Dedifferentiated amniotic fluid mesenchymal stem cell (primary cell): ENCODE measurements around the gene FAM171A1.
"Not testable (repeated sequence)": the region's sequence is repeated elsewhere in the genome, so short reads cannot be mapped to it uniquely, and the experiment has no call there.

Experiments used
- DNase-seq: peaks from one replicate; pipeline ENCODE4 v3.0.0-alpha.2; 2016; ENCODE audit errors: extremely low spot score

FAM171A1 gene

DNA sequence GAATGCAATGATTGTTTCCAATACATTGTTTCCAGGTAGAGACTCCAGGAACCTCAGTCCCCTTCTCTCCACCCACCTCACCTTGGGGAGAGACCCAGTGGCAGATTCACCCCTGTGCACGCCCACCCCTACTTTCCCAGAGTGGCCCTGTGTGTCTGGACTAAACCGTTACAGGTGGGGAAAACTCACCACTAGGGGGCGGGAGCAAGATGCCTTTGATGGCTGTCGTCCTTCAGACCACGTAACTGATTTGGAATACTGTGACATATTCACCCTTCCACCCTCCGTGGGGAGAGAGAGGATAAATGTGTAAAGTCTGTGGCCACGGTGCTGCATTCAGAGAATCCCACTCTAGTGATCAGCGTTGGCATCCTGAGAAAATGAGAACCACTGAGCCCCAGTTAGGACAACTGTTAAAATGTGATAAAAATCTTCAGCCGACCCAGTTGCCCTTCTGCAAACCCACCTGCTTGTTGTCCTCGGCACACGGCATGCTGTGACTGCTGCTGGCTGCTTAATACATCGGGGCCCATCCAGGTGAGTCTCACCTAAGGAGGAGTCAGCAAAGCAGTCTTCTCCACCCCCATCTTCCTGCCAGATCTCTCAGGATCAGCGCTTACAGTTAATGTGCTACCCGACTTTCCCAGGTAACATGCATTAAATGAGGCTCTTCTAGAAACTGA, 161.1 kb downstream of the FAM171A1 start:
- peak; percentile 63 for DNase-seq

DNA sequence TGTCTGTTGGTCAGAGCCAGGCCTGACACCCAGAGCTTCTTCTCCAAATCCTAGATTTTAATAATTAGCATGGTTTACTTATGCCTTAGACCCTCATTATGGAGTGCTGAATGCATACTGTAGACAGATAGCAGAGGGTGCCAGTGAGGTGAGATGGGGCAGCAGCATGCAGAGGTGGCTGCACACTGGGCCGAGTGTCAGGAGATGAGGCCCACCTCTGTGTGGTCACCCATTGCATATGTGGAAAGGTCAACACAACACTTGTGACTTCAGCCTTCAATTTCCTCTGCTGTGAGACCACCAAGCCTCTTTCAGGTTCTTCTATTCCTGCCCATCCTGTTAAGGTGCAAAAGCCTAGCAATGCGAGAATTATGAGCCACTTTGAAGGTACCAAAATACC, 162.9 kb downstream of the FAM171A1 start:
- no peak for DNase-seq

DNA sequence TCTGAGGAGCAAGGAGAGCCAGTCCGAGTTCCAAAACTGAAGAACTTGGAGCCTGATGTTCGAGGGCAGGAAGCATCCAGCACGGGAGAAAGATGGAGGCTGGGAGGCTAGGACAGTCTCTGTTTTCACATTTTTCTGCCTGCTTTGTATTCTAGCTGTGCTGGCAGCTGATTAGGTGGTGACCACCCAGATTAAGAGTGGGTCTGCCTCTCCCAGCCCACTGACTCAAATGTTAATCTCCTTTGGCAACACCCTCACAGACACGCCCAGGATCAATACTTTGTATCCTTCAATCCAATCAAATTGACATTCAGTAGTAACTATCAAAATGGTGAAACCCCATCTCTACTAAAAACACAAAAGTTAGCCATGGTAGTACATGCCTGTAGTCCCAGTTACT, 163.7 kb downstream of the FAM171A1 start:
- not testable (repeated sequence) for DNase-seq

DNA sequence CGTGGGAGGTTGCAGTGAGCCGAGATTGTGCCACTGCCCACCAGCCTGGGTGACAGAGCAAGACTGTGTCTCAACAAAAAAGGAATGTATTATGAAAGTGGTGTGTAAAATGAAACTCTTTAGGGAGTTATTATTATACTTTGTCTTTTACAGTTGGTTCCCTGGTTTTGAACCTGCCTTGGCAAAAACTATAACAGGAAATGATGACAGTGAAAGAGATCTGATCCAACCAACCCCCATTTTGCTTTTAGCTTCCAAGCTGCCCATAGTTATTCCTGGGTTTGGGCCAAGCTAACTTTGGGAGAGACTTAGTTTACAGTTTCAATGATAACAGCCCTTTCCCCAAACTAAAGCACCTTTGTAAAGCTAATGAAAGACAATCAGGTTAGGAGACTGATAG, 168.4 kb downstream of the FAM171A1 start:
- DNase-seq = no peak

DNA sequence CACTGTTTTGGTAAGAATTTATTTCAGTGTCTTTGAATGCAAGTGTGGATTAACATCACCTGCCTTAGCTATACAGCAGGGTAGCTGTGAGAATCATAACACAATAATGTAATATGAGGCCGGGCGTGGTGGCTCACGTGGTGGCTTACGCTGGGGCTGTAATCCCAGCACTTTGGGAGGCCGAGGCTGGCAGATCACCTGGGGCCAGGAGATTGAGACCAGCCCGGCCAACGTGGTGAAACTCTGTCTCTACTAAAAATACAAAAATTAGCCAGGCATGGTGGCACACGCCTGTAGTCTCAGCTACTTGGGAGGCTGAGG, 168.8 kb downstream of the FAM171A1 start:
- not testable (repeated sequence) for DNase-seq

DNA sequence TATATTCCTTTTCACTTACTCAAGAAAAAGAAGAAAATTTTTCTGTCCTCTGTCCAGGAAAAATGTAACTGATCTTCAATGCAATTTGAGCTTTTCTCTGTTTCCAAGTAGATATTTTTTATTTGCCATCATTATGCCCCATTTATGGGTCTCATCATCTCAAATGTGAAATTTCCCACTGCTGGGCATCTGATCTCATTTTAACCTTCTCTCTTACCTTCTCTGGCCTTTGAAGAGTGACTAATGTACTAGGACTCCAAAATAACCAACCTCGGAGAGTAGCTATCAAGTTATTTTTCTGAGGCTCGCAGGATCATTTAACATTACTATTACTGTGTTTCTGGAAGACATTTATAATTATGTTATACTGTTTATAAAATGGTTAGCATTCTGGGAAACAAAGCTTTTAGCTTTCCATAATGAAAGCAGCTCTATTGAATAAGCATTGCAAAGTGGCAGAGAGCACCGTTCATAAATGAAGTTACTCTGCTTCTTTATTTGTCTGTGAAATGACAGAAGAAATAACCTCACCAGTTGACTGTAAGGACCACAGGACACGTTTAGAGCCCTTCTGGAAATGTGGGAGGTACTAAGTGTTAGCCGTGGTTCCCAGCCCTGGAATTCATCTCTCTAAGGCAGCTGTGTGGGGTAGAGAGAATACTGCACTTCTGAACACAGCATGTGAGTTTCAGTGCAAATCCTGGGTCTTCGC, 169.3 kb downstream of the FAM171A1 start:
- peak; percentile 22 for DNase-seq

DNA sequence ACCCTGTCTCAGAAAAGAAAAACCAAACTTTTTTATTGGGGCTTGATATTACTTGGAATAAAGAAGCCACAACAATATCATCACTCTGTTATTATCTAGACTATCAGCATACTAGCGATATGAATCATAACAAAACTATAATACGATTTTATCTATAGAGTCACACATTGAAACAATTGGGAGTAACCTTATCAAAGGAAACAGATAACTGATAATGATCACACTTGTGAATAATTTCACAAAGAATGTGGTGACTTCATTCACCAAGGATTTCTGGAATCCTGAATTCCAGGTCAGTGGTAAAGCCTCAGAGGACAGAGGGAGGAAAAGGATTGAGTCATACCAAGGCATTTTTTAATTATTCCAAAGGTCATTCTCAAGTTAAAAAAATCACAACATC, 170.5 kb downstream of the FAM171A1 start:
- peak; percentile 83 for DNase-seq

DNA sequence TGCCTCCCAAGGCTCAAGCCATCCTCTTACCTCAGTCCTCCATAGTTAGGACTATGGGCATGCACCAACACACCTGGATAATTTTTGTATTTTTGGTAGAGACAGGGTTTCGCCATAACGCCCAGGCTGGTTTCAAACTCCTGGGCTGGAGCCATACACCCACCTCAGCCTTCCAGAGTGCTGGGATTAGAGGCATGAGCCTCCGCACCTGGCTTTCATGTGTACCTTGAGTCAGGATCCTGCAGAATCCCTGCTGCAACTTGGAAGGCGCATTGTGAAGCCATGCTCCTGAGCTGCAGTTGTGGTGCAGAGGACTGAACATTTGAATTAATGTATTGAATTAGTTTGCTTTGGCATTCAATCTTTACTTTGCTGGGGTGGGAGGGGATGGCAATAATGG, 173.2 kb downstream of the FAM171A1 start:
- DNase-seq = no peak

DNA sequence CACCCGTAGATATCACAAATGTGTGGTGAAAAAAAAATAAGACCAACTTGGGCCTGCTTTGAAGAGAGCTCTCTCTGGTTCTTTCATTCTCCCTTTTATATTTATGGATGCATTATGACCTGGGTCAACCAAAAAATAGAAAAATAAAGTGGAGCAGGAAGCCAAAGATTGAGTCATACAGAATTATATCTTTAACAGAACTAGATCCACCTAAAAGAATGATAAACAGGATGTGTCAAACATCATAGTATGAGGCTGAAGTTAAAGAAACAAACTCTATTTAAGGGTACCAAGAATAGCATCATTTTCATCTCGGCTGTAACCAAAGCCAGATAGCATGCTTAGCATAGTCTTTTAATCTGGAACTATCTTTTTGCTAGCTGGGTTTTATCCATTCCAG, 173.8 kb downstream of the FAM171A1 start:
- no peak for DNase-seq

DNA sequence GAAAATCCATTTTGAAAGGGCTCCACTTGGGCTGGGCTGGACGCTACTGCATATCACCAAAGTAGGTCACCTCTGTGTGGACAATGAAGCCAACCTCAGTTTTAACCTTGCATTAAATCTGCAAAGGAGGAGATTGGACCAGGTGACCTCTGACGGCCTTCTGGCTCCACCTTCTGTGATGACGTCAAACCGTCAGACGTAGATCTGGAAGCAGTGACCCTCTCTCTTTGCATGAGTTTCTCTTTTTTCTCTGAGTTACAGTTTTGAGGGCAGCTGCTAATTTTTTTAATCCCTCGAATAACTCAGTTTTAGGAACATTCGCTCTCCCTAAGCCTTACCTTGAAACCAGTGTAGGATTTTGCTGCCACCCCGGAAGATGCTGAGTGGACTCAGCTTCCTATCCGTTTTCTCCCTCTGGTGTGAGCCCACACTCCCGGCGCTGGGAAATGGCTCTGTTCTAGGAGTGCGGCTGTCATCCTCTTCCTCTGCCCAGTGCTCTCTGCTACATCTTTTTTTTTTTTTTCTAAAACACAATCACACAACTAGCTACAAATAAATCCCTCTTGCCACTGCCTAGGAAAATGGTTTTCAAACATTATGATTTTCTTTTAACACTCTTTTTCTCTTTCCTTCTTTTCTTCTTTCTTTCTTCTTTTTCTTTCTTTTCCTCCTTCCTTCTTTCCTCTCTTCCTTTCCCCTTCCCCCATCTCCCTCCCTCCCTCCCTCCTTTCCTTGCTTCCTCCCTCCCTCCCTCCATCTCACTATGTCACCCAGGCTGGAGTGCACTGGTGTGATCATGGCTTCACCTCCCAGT, 174.9 kb downstream of the FAM171A1 start:
- no peak for DNase-seq

DNA sequence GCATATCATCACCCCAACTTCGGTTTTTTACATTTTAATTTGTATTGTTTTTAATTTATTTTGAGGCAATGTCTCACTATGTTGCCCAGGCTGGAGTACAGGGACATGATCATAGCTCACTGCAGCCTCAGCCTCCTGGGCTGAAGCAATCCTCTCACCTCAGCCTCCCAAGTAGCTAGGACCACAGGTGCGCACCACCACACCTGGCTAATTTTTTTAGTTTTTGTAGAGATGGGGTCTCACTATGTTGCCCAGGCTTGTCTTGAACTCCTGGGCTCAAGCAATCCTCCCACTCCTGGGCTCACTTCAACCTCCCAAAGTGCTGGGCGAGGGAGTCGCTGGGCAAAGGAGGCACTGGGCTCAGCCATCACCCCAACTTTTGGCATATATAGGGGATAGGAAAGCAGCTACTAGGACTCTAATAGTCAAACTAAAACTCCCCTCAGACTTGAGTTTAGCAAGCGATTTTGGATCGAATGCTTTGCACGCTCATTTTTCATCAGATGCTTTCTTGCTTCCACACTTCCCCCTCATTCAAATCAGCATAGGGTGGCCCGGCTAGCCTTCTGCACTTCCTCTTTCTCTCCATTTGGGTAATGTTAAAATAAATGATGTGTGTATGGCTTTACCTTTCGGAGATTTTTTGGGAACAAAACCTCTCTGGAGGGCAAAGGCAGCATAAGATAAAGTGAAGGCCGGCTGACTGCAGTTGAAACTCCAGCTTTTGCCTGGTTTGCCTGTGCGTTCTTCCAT, 181.8 kb downstream of the FAM171A1 start:
- DNase-seq = no peak

DNA sequence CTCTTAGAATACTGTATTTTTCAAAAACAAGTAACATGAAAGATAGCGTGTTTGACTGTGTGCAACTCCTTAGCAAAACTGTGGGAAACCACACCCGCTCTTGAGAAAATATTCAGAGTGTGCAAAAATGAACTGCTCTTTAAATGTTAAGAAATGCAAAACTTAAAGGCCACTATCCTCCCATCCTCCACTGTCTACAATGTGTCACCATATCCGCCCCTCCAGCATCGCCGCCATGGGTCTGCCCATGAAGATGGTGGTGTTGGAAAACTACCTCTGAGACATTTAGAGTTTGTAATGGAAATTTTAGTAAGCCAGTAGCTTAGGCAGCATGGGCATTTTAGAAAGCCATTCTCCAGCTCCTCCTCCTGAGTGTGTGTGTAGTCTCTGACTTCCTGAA, 182.5 kb downstream of the FAM171A1 start:
- DNase-seq = no peak

DNA sequence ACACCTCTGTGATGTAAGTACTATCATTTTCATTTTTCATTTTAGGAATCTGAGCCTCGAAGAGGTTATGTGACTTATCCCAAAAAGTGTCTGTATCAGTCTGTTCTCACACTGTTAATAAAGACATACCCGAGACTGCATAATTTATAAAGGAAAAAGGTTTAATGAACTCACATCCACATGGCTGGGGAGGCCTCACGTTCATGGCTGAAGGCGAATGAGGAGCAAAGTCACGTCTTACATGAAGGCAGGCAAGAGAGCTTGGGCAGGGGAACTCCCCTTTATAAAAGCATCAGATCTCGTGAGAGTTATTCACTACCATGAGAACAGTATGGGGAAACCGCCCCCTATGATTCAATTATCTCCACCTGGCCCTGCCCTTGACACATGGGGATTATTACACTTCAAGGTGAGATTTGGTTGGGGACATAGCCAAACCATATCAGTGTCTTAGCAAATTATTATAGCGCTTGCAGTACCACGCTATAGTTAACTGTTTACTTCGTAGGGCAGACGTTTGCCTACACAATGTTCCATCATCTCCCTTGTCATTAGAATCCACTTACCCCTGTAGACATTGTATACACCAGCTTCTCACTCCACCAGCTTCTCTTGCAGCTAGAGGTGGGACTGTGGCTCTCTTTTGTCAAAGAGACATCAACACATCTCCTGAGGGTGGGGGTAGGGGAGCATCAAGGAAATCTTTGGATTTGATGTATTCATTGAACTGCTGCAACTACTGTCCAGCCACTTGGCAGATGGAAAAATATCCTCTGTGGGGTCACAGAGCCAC, 187.2 kb downstream of the FAM171A1 start:
- DNase-seq = no peak

DNA sequence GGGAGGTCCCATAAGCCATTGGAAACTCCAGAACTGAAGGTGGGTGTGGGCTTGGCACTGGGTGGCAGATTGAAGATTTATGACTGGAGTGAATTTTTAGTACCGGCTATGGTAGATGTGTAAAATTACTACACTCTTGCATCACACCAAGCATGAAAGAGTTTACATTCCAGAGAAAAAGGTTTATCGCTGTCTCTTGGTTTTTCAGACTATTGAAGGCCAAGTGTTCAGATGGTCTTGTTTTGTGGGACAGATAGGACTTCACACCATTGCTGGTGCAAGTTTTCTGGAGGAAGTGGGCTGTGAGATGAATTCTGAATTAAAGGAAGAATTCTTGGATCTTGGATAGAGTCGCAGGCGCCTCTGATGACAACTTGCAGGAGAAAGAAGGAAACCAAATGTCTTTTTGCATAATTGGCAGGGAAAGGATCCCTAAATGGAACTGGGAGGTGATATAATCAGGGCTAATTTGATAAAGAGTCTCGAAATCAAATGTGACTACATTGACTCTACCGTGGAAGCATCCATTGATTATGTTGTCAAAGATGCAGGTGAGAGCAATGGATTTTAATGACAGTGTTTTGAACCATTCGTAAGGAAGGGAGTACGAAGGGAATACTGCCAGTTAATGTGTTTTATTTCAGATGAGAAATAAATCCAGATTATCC, 188.4 kb downstream of the FAM171A1 start:
- DNase-seq = no peak

DNA sequence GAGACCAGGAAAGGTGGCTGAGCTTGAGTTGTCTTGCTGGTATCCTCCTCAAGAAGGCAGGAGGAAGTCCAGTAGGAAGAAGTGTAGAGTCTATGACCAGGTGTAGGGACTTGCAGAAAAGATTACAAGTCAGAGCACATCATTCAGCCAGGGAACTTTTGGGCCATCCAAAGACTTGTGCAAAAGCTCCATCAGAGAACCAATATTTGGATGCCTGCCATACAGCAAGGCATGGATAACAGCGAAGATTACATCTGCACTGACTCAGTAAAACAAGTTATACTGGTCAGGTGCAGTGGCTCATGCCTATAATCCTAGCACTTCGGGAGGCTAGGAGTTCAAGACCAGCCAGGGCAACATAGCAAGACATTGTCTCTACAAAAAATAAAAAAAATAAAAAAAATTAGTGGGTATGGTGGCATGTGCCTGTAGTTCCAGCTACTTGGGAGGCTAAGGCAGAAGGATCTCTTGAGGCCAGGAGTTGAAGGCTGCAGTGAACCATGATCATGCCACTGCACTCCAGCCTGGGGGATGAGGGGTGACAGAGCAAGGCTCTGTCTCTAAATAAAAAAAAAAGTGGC, 189.4 kb downstream of the FAM171A1 start:
- DNase-seq = no peak

DNA sequence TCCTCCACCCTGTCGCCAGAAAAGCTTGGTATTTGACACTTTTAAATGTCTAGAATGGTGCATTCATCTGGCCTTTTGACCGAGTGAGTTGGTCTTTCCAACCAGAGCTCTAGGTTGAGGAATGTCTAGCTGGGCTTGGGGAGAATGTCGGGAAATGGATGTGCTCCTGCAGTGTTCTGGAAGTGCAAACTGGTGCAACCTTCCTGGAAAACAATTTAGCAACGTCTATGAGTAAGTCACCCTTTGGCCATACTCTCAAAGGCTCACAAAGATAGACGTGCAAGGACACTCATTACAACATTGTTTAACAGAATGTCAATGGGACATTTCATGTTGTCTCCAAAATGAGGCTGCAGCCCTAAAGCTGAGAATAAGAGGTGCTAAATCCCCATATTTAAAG, 190.4 kb downstream of the FAM171A1 start:
- no peak for DNase-seq

DNA sequence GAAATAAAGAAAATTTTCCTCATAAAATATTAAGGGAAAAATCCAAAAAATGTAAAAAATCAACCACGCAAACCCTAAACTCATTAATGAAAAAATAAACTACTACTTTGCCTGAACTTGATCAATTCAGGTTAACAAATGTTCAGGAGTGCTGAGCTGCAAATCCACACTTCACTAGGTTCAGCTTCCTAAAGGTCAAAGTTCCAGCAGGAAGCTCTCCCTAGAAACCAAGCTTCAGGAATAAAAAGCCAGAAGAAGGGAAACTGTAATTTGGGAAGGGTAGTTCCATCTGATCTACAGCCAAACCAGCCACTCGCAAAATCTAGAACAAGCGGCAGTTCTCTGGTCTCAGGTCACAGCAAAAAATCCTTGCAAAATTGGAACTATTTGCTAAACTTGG, 194.8 kb downstream of the FAM171A1 start:
- DNase-seq = no peak

DNA sequence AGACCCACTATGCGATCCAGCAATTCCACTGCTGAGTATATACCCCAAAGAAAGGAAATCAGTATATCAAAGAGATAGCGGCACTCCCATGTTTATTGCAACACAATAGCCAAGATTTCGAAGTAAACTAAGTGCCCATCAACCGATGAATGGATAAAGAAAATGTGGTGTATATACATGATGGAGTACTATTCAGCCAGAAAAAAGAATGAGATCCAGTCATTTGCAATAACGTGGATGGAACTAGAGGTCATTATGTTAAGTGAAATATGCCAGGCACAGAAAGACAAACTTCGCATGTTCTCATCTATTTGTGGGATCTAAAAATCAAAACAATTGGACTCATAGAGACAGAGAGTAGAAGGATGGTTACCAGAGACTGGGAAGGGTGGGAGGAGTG, 195.5 kb downstream of the FAM171A1 start:
- no peak for DNase-seq

DNA sequence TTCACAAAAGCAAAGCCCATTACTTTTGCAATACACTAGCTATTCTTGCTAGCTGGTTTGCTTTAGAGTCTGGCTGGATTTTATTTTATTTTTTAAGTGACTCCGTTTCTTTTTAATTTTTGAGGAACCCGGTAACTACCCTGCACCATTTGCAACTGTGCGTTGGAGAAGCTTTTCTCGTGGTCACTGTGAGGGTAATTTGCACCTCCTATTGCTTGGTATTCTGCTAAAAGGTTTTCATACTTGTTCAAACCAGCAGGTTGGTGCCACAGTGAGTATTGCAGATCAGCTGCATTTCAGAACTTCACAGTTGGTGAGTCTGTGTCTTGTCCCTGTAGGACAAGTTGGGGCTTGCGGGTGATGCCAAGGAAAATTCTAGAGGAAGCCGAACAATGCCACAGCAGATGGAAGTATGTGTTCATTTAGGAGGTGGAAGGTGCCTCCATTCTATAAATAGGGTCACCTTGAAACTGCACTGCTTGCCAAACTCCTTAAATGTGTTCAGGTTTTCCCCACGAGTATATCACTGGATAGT, 198.7 kb downstream of the FAM171A1 start:
- no peak for DNase-seq
